ENCODE measurements around the gene CCDC88C. TPM values are rescaled to one million over a fixed set of nuclear protein-coding genes. Genes with fewer than 3 reads are reported as not detected.
A peak's percentile ranks its signal among the peaks of the same experiment; 100 is the strongest.

Gene CCDC88C
- total RNA-seq, 1 experiment from 2014 or later = 57.9 TPM

DNA sequence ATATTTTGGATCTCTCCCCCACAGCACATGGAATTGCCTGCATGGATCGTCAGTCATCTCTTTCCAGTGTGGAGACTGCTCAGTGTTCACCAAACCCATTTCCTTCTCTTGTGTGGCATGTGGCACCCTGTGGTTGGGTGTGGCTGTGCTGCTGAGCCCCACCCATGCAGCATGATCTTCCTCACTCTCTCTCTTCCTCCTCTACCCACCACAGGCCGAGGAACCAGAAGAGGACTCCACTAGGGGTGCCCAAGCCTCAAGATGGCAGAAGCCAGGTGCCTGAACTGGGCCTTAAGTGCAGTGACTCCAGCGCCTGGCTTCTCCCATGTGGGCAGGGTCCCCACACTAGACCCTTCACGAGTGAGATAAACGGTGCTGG, 106.3 kb downstream of the CCDC88C start:
- Histone ChIP-seq H3K36me3 (ENCODE audit: insufficient read depth, low read length) (peaks cover 27% of the 10 kb centered on the region; the same call in 1 of the 2 replicates), H3K79me2 (ENCODE audit: low read length) (no peaks in the 10 kb centered on the region), H4K20me1 (ENCODE audit: insufficient read depth, low read depth, low read length) (no peaks in the 10 kb centered on the region), H2AFZ (ENCODE audit: low read length) (no peak overlapping the region), H3K27me3 (ENCODE audit: low read length) (no peaks in the 10 kb centered on the region), H3K9me2 (replicated peaks; ENCODE audit: insufficient read depth, low read length) (no peaks in the 10 kb centered on the region), H3K4me1 (ENCODE audit: low read length) (peaks cover 9% of the 10 kb centered on the region), H3K9me3 (ENCODE audit: low read length) (no peaks in the 10 kb centered on the region), H3K27ac (ENCODE audit: low read length) (no peak overlapping the region), H3K4me2 (ENCODE audit: low read depth, low read length, poor library complexity, severe bottlenecking) (no peak overlapping the region), H3K4me3 (ENCODE audit: low read length) (no peak overlapping the region), H3K9ac (ENCODE audit: low read length) (no peak overlapping the region)
- DNase-seq = peak; percentile 72

GRCh38 chr14:91310606-91311283, 106.9 kb downstream of the CCDC88C start:
- no peaks in the 10 kb centered on the region for H3K9me3 ChIP-seq (ENCODE audit: low read length)
- no peak overlapping the region for H3K4me3 ChIP-seq (ENCODE audit: low read length)
- no peaks in the 10 kb centered on the region for H3K9me2 ChIP-seq (replicated peaks; ENCODE audit: insufficient read depth, low read length)
- no peak overlapping the region for H2AFZ ChIP-seq (ENCODE audit: low read length)
- H3K4me2 ChIP-seq (ENCODE audit: low read depth, low read length, poor library complexity, severe bottlenecking) = no peak overlapping the region
- no peak overlapping the region for H3K27ac ChIP-seq (ENCODE audit: low read length)
- no peak for DNase-seq
- no peak overlapping the region for H3K9ac ChIP-seq (ENCODE audit: low read length)
- H3K36me3 ChIP-seq (ENCODE audit: insufficient read depth, low read length) = peaks cover 28% of the 10 kb centered on the region; the same call in 1 of the 2 replicates
- H3K4me1 ChIP-seq (ENCODE audit: low read length) = peaks cover 4% of the 10 kb centered on the region
- no peaks in the 10 kb centered on the region for H4K20me1 ChIP-seq (ENCODE audit: insufficient read depth, low read depth, low read length)
- no peaks in the 10 kb centered on the region for H3K79me2 ChIP-seq (ENCODE audit: low read length)
- no peaks in the 10 kb centered on the region for H3K27me3 ChIP-seq (ENCODE audit: low read length)

DNA sequence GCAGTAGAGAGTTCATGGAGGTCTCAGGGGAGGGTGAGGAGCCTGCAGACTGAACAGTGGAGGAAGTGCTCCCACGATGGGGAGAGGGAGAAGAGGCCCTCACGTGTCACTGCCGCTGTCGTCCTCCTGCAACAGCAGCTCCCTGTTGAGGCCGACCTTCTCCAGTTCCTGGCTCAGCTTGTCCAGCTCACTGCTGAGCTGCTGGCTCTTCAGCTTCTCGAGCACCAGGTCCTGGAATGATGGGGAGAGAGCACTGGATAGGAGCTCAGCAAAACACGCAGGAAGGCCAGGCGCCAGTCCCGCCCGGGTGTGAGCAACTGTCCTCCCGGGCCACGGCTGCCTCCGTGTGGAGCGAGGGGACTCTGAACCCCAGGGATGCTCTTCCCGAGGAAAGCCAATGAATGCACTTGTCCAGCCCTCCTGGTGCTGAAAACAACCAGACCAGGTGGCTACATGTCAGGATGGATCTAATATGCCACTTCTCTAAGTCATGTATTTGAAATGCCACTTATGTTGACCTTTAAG, 107.8 kb downstream of the CCDC88C start:
- Histone ChIP-seq H3K9me3 (ENCODE audit: low read length) (no peaks in the 10 kb centered on the region), H3K4me3 (ENCODE audit: low read length) (no peak overlapping the region), H3K27me3 (ENCODE audit: low read length) (no peaks in the 10 kb centered on the region), H3K4me2 (ENCODE audit: low read depth, low read length, poor library complexity, severe bottlenecking) (no peak overlapping the region), H3K9me2 (replicated peaks; ENCODE audit: insufficient read depth, low read length) (no peaks in the 10 kb centered on the region), H3K79me2 (ENCODE audit: low read length) (no peaks in the 10 kb centered on the region), H3K36me3 (ENCODE audit: insufficient read depth, low read length) (peaks cover 25% of the 10 kb centered on the region; the same call in 1 of the 2 replicates), H3K27ac (ENCODE audit: low read length) (no peak overlapping the region), H2AFZ (ENCODE audit: low read length) (no peak overlapping the region), H3K9ac (ENCODE audit: low read length) (no peak overlapping the region), H4K20me1 (ENCODE audit: insufficient read depth, low read depth, low read length) (no peaks in the 10 kb centered on the region), H3K4me1 (ENCODE audit: low read length) (no peaks in the 10 kb centered on the region)
- no peak for DNase-seq

- no peak for DNase-seq
- H3K27ac ChIP-seq (ENCODE audit: low read length) = no peak overlapping the region
- H3K36me3 ChIP-seq (ENCODE audit: insufficient read depth, low read length) = peaks cover 16% of the 10 kb centered on the region; the same call in 1 of the 2 replicates
Observed at GRCh38 chr14:91308337-91308736, 109.3 kb downstream of the CCDC88C start.

GRCh38 chr14:91307652-91308051, 110.0 kb downstream of the CCDC88C start:
- Histone ChIP-seq H3K27ac (ENCODE audit: low read length) (no peak overlapping the region), H4K20me1 (ENCODE audit: insufficient read depth, low read depth, low read length) (0 out of 2 replicates have a peak, but pooled peaks cover 2% of the 10 kb centered on the region)

More at GRCh38 chr14:91308337-91308736, 109.3 kb downstream of the CCDC88C start:
- Histone ChIP-seq H3K9ac (ENCODE audit: low read length) (no peak overlapping the region), H3K4me1 (ENCODE audit: low read length) (no peaks in the 10 kb centered on the region), H3K9me3 (ENCODE audit: low read length) (no peaks in the 10 kb centered on the region), H3K4me3 (ENCODE audit: low read length) (no peak overlapping the region), H3K4me2 (ENCODE audit: low read depth, low read length, poor library complexity, severe bottlenecking) (no peak overlapping the region), H3K79me2 (ENCODE audit: low read length) (no peaks in the 10 kb centered on the region), H3K9me2 (replicated peaks; ENCODE audit: insufficient read depth, low read length) (no peaks in the 10 kb centered on the region), H4K20me1 (ENCODE audit: insufficient read depth, low read depth, low read length) (no peaks in the 10 kb centered on the region), H2AFZ (ENCODE audit: low read length) (no peak overlapping the region), H3K27me3 (ENCODE audit: low read length) (no peaks in the 10 kb centered on the region)

GRCh38 chr14:91307046-91307445, 110.6 kb downstream of the CCDC88C start:
- no peaks in the 10 kb centered on the region for H3K79me2 ChIP-seq (ENCODE audit: low read length)
- H3K27ac ChIP-seq (ENCODE audit: low read length) = no peak overlapping the region
- no peak for DNase-seq
- no peaks in the 10 kb centered on the region for H3K27me3 ChIP-seq (ENCODE audit: low read length)
- H3K4me2 ChIP-seq (ENCODE audit: low read depth, low read length, poor library complexity, severe bottlenecking) = no peak overlapping the region
- H3K9me3 ChIP-seq (ENCODE audit: low read length) = no peaks in the 10 kb centered on the region
- no peak overlapping the region for H2AFZ ChIP-seq (ENCODE audit: low read length)
- H3K4me3 ChIP-seq (ENCODE audit: low read length) = no peak overlapping the region
- no peaks in the 10 kb centered on the region for H3K9me2 ChIP-seq (replicated peaks; ENCODE audit: insufficient read depth, low read length)
- 0 out of 2 replicates have a peak, but pooled peaks cover 6% of the 10 kb centered on the region for H4K20me1 ChIP-seq (ENCODE audit: insufficient read depth, low read depth, low read length)
- H3K4me1 ChIP-seq (ENCODE audit: low read length) = peaks cover 4% of the 10 kb centered on the region
- no peak overlapping the region for H3K9ac ChIP-seq (ENCODE audit: low read length)
- H3K36me3 ChIP-seq (ENCODE audit: insufficient read depth, low read length) = peaks cover 23% of the 10 kb centered on the region; the same call in 1 of the 2 replicates

More at GRCh38 chr14:91307652-91308051, 110.0 kb downstream of the CCDC88C start:
- no peak for DNase-seq
- H3K4me3 ChIP-seq (ENCODE audit: low read length) = no peak overlapping the region
- H3K9me3 ChIP-seq (ENCODE audit: low read length) = no peaks in the 10 kb centered on the region
- peaks cover 4% of the 10 kb centered on the region for H3K4me1 ChIP-seq (ENCODE audit: low read length)
- no peaks in the 10 kb centered on the region for H3K27me3 ChIP-seq (ENCODE audit: low read length)
- peaks cover 17% of the 10 kb centered on the region; the same call in 1 of the 2 replicates for H3K36me3 ChIP-seq (ENCODE audit: insufficient read depth, low read length)
- H3K9me2 ChIP-seq (replicated peaks; ENCODE audit: insufficient read depth, low read length) = no peaks in the 10 kb centered on the region
- H3K9ac ChIP-seq (ENCODE audit: low read length) = no peak overlapping the region
- H2AFZ ChIP-seq (ENCODE audit: low read length) = no peak overlapping the region
- no peak overlapping the region for H3K4me2 ChIP-seq (ENCODE audit: low read depth, low read length, poor library complexity, severe bottlenecking)
- no peaks in the 10 kb centered on the region for H3K79me2 ChIP-seq (ENCODE audit: low read length)

DNA sequence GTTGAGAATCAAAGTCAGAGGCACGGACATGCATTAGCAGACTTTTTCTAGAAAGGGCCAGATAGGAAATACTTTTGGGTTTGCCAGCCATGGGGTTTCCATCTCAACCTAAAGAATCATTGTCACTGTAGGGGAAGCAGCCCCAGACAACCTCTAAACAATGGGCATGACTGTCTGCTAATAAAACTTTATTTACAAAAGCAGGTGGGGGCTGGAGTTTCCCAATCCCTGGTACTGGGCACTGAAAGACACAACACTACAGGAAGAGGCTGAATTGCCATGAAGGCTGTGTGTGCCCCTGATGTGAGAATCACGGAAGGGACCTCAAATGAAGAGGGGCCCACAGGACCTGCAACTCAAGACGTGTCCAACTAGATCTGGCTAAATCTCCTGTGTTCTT, 111.1 kb downstream of the CCDC88C start:
- Histone ChIP-seq H3K79me2 (ENCODE audit: low read length) (no peaks in the 10 kb centered on the region), H4K20me1 (ENCODE audit: insufficient read depth, low read depth, low read length) (0 out of 2 replicates have a peak, but pooled peaks cover 6% of the 10 kb centered on the region), H3K4me3 (ENCODE audit: low read length) (no peak overlapping the region), H3K9me3 (ENCODE audit: low read length) (no peaks in the 10 kb centered on the region), H3K27ac (ENCODE audit: low read length) (no peak overlapping the region), H3K9me2 (replicated peaks; ENCODE audit: insufficient read depth, low read length) (no peaks in the 10 kb centered on the region), H3K27me3 (ENCODE audit: low read length) (no peaks in the 10 kb centered on the region), H2AFZ (ENCODE audit: low read length) (no peak overlapping the region), H3K4me1 (ENCODE audit: low read length) (peaks cover 4% of the 10 kb centered on the region), H3K9ac (ENCODE audit: low read length) (no peak overlapping the region), H3K36me3 (ENCODE audit: insufficient read depth, low read length) (peaks cover 26% of the 10 kb centered on the region; the same call in 1 of the 2 replicates), H3K4me2 (ENCODE audit: low read depth, low read length, poor library complexity, severe bottlenecking) (no peak overlapping the region)
- no peak for DNase-seq

- H3K9me3 ChIP-seq (ENCODE audit: low read length) = no peaks in the 10 kb centered on the region
- peaks cover 23% of the 10 kb centered on the region; the same call in 1 of the 2 replicates for H3K36me3 ChIP-seq (ENCODE audit: insufficient read depth, low read length)
- no peaks in the 10 kb centered on the region for H3K27me3 ChIP-seq (ENCODE audit: low read length)
- H3K9me2 ChIP-seq (replicated peaks; ENCODE audit: insufficient read depth, low read length) = no peaks in the 10 kb centered on the region
- H3K9ac ChIP-seq (ENCODE audit: low read length) = no peak overlapping the region
- no peaks in the 10 kb centered on the region for H3K79me2 ChIP-seq (ENCODE audit: low read length)
- H4K20me1 ChIP-seq (ENCODE audit: insufficient read depth, low read depth, low read length) = 0 out of 2 replicates have a peak, but pooled peaks cover 6% of the 10 kb centered on the region
- no peak for DNase-seq
- no peak overlapping the region for H3K4me3 ChIP-seq (ENCODE audit: low read length)
- no peak overlapping the region for H3K27ac ChIP-seq (ENCODE audit: low read length)
- H3K4me2 ChIP-seq (ENCODE audit: low read depth, low read length, poor library complexity, severe bottlenecking) = no peak overlapping the region
- H3K4me1 ChIP-seq (ENCODE audit: low read length) = peaks cover 4% of the 10 kb centered on the region
- no peak overlapping the region for H2AFZ ChIP-seq (ENCODE audit: low read length)
Observed at GRCh38 chr14:91305650-91306431, 111.8 kb downstream of the CCDC88C start.

All from Karpas-422 (cell line).